Mesodermal cell (in vitro differentiated cells): ENCODE results near the gene CYP2A7.
"Not testable (repeated sequence)": the region's sequence is repeated elsewhere in the genome, so short reads cannot be mapped to it uniquely, and the experiment has no call there.

Experiments used
- H3K27ac ChIP-seq: 2 replicates; pipeline ENCODE4 v1.7.0; 2013; ENCODE audit warnings: mild to moderate bottlenecking, low read depth, low read length, moderate library complexity; ENCODE audit not compliant: severe bottlenecking
- H3K36me3 ChIP-seq: 2 replicates; pipeline ENCODE4 v1.7.1; 2013; ENCODE audit warnings: mild to moderate bottlenecking, low read length, moderate library complexity; ENCODE audit not compliant: control insufficient read depth, insufficient read depth
- H3K4me1 ChIP-seq: one replicate; pipeline ENCODE4 v1.7.1; 2013; ENCODE audit warnings: mild to moderate bottlenecking, low read length; ENCODE audit not compliant: insufficient read depth, control insufficient read depth, poor library complexity, severe bottlenecking
- H3K4me3 ChIP-seq: 2 replicates; pipeline ENCODE4 v1.7.0; 2013; ENCODE audit warnings: low read length, control low read depth, mild to moderate bottlenecking; ENCODE audit not compliant: insufficient read depth, poor library complexity, severe bottlenecking; ENCODE audit errors: extremely low read depth
- H3K9me3 ChIP-seq: 2 replicates; pipeline ENCODE4 v1.7.1; 2013; ENCODE audit warnings: mild to moderate bottlenecking, low read length, moderate library complexity; ENCODE audit not compliant: control insufficient read depth
- WGBS, 2 experiments: methylation state at CpG; one replicate each; pipeline ENCODE4 v1.1.5; 2013; ENCODE audit warnings: missing lambda C conversion rate in 2 of 2; ENCODE audit not compliant: insufficient coverage in 2 of 2; 5-methylcytosine and 5-hydroxymethylcytosine counted together

The CYP2A7 gene

GRCh38 chr19:40920300-40921004 lies 38.4 kb upstream of the CYP2A7 start:
- H3K4me1 ChIP-seq: peaks cover 19% of the 10 kb centered on the region
- H3K4me3 ChIP-seq: no peak overlapping the region
- H3K36me3 ChIP-seq: no peaks in the 10 kb centered on the region
- WGBS, 2 experiments: 92 to 98% methylated on average over 2 to 4 of the region's 4 CpGs
- peaks cover 15% of the 10 kb centered on the region for H3K9me3 ChIP-seq
- peak overlapping the region; percentile 85 for H3K27ac ChIP-seq

- not testable (repeated sequence) for H3K4me3 ChIP-seq, H3K27ac ChIP-seq
- H3K9me3 ChIP-seq: peaks cover 15% of the 10 kb centered on the region
Observed at GRCh38 chr19:40919530-40920299, 37.7 kb upstream of the CYP2A7 start.

GRCh38 chr19:40918303-40918702 lies 36.3 kb upstream of the CYP2A7 start:
- H3K4me1 ChIP-seq: peaks cover 19% of the 10 kb centered on the region
- not testable (repeated sequence) for H3K4me3 ChIP-seq, H3K9me3 ChIP-seq, H3K27ac ChIP-seq, H3K36me3 ChIP-seq
- no CpG with 5 or more reads among the region's 2 CpGs for WGBS, 2 experiments

More at GRCh38 chr19:40919530-40920299, 37.7 kb upstream of the CYP2A7 start:
- H3K36me3 ChIP-seq: not testable (repeated sequence)
- H3K4me1 ChIP-seq: peaks cover 19% of the 10 kb centered on the region
- WGBS, 2 experiments: 100% methylated on average over 1 to 5 of the region's 7 CpGs

- Histone ChIP-seq H3K4me1 (peaks cover 5% of the 10 kb centered on the region), H3K4me3 (no peak overlapping the region), H3K36me3 (no peaks in the 10 kb centered on the region), H3K27ac (no peak overlapping the region), H3K9me3 (no peaks in the 10 kb centered on the region)
- 35 to 55% methylated on average over 3 to 5 of the region's 6 CpGs for WGBS, 2 experiments
Observed at GRCh38 chr19:40908976-40909375, 26.9 kb upstream of the CYP2A7 start.

- 54 to 60% methylated on average over 4 to 11 of the region's 21 CpGs for WGBS, 2 experiments
- no peak overlapping the region for H3K27ac ChIP-seq
Observed at GRCh38 chr19:40907968-40908735, 26.1 kb upstream of the CYP2A7 start.

GRCh38 chr19:40906512-40906911 lies 24.5 kb upstream of the CYP2A7 start:
- Histone ChIP-seq H3K27ac (no peak overlapping the region), H3K9me3 (no peaks in the 10 kb centered on the region), H3K4me1 (peaks cover 6% of the 10 kb centered on the region), H3K36me3 (no peaks in the 10 kb centered on the region), H3K4me3 (no peak overlapping the region)

More at GRCh38 chr19:40907968-40908735, 26.1 kb upstream of the CYP2A7 start:
- H3K4me3 ChIP-seq: no peak overlapping the region
- H3K4me1 ChIP-seq: peaks cover 6% of the 10 kb centered on the region
- H3K36me3 ChIP-seq: no peaks in the 10 kb centered on the region
- H3K9me3 ChIP-seq: no peaks in the 10 kb centered on the region

- H3K27ac ChIP-seq: not testable (repeated sequence)
- WGBS, 2 experiments: 70% methylated on average over 7 to 8 of the region's 10 CpGs
Observed at GRCh38 chr19:40904673-40905156, 22.7 kb upstream of the CYP2A7 start.

GRCh38 chr19:40901975-40902750 lies 20.1 kb upstream of the CYP2A7 start:
- WGBS, 2 experiments: 94 to 96% methylated on average over 3 of the region's 6 CpGs
- not testable (repeated sequence) for H3K9me3 ChIP-seq, H3K36me3 ChIP-seq, H3K27ac ChIP-seq, H3K4me1 ChIP-seq, H3K4me3 ChIP-seq

More at GRCh38 chr19:40904673-40905156, 22.7 kb upstream of the CYP2A7 start:
- H3K36me3 ChIP-seq, H3K9me3 ChIP-seq, H3K4me1 ChIP-seq, H3K4me3 ChIP-seq: not testable (repeated sequence)

GRCh38 chr19:40900521-40900920 lies 18.5 kb upstream of the CYP2A7 start:
- H3K4me1 ChIP-seq, H3K27ac ChIP-seq, H3K4me3 ChIP-seq, H3K36me3 ChIP-seq, H3K9me3 ChIP-seq: not testable (repeated sequence)
- WGBS, 2 experiments: 100% methylated on average over 1 of the region's 5 CpGs; no CpG with 5 or more reads in 1 of the 2 experiments

GRCh38 chr19:40899964-40900363 lies 17.9 kb upstream of the CYP2A7 start:
- WGBS, 2 experiments: 94 to 97% methylated on average over 3 to 6 of the region's 12 CpGs
- H3K27ac ChIP-seq, H3K4me1 ChIP-seq, H3K4me3 ChIP-seq, H3K36me3 ChIP-seq, H3K9me3 ChIP-seq: not testable (repeated sequence)
